HG03558 (cell line): ENCODE data around the gene RNF11.

ENCODE experiments used
- ATAC-seq: cut with Tn5 transposase; IDR thresholded peaks from one replicate; pipeline ENCODE4 v1.9.1; 2021; ENCODE audit warnings: moderate number of reproducible peaks; ENCODE audit not compliant: unreplicated experiment; ENCODE audit errors: extremely low read depth

Gene RNF11

DNA sequence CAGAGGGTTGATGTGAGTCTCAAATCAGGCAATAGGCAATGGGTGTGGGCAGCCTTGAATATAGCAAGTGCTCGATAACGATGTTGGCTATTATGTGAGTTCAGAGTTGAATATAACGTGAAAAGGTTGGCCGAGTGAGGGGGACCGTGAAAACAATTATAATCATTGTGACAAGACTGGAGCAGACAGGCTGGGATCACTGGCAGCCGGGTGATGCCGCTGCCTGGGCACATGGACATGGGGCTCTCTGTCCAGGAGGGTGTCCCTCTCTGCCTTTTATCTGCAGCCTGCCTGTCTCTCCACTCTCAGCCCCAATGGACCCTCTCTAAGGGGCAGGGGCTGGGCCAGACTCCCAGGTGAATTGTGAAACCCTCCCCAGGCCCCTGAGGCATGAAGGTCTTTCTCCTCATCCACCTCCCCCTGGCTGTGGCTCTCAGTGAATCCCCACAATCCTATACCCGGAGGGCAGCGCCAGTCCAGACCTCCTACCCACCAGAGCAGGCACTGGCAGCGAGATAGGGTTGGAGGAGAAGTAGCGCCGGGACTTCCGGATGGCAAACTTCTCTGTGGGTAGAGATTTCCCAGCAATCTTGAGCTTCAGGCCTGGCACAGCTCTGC, 57.9 kb downstream of the RNF11 start:
- no peak for ATAC-seq

DNA sequence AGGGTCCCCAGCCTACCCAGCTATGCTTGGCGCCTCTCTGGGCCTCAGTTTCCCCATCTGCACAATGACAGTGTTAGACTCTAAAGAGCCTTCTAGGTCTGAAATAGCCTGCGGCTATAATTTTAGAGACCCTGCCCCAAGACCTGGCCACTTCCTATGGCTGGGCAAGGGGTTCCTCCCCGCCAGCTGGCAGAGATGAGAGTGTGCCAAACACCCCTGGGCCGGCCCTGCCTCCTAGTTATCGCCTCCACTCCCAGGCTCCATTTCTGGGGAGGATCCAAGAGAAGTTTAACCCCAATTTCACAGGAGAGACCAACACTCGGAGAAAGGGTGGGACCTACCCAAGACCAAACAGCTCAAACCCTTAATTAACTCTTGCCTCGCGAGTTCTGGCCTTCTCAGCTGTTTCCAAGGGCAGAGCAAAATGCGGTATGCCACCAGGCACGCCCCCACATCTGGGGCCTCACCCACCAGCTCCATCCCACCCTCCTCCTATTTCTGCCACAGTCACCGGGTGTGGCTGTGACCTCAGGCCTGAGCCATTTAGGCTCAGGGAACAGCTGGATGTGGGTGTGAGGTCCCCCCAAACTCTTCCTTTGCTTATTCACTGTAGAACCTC, 58.6 kb downstream of the RNF11 start:
- ATAC-seq: no peak

GRCh38 chr1:51295926-51296325, 59.9 kb downstream of the RNF11 start:
- no peak for ATAC-seq

- no peak for ATAC-seq
Measured at GRCh38 chr1:51296383-51297357, 60.6 kb downstream of the RNF11 start.

DNA sequence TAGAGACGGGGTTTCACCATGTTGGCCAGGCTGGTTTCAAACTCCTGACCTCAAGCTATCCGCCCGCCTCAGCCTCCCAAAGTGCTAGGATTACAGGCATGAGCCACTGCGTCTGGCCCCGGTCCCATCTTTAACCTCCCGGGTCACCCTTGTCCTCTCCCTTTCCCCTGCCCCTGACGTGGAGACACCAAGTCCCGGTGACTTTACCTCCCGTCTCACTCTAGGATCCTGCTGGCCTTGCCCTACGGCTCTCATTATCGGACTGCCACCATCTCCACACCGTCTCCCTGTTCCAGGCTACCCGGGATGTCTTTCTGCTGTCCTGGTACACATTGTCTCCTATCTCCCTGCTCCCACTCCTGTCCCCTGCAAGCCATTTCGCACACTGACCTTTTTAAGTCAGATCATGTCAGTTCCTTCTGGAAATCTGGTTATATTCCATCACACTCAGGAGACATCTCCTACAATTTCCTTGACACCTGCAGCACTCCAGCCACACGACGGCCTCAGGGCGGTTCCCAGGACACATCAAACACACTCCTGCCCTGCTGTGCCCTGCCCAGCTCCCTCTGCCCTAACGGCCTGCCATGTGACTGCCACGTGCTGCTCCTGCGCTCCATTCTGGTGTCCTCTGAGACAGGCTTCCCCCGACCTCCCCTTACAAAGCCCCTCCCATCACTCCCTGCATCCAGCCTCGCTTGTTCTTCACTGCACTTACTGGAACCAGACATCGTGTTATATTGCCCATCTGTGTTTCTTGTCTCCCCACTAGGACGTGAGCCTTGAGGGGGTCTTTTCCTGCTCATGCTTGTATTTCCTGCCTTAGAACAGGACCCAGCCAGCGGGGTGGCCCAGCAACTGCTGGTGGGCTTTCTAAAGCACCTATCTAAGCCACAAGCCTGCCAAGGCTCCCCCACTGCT, 61.6 kb downstream of the RNF11 start:
- ATAC-seq: no peak

GRCh38 chr1:51298322-51298705, 62.2 kb downstream of the RNF11 start:
- no peak for ATAC-seq

GRCh38 chr1:51299185-51299885, 63.3 kb downstream of the RNF11 start:
- no peak for ATAC-seq

DNA sequence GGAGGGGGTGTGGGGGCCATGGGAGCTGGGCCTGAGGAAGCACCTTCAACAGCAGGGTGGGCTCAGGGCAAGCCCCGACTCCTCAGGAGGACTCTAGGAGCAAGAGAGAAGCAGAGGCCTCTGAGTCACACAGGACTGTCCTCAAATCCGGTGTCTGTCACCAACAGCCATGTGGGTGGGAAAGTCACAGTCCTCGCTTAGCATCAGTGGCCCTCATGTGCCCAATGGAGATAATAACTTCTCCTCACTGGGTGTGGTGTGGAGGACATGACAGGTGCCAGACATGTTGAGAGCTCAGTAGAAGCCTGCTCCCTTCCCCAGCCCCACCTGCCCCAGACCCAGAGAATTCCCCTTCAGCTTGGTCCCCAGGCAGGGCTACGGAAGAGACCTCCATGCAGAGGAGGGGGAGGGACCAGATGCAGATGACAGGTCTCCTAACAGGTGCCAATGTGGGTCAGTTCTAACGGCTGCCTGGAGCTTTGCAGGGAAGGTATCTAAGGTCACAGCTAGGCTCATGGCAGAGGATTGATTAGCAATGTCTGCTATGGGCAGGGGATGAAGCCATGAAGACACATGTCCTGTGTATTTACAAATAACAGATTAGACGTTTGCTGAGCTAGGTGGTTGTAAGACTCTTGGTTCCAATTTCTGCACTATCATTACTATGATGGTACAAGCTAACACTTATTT, 64.1 kb downstream of the RNF11 start:
- ATAC-seq: no peak

GRCh38 chr1:51301152-51301843, 65.2 kb downstream of the RNF11 start:
- no peak for ATAC-seq

DNA sequence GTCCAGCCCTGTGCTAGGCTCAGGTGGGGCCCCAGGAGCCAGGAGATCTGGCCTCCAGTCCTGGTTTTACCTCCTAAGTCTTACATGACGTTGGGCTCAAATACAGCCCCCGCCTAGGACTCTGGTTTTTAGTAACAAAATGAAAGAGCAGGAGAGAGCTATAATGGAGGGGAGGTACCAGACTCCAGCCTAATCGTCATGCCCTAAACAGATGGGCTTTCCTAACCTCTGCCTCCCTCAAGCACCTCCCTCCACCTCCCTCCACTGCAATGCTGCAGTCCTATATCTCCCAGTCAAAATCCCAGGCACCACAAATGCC, 65.7 kb downstream of the RNF11 start:
- ATAC-seq: no peak

- no peak for ATAC-seq
Measured at GRCh38 chr1:51302270-51302669, 66.2 kb downstream of the RNF11 start.

DNA sequence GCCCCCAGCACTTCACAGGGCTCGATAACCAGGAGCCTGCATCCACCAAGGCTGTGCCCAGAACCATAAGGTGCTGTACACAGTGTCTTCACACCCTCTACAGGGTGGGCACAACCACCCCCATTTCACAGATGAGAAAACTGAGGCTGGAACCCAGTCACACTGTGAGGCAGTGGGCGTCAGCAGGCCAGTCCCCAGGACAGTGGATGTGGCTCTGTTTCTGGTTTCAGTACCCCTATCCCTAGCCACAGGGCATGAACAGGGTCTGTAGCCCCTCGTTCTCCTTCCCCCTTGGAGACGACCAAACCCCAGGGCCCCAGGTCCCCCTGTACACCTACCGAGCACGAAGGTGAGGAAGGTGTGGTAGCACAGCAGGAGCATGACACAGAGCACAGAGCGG, 66.7 kb downstream of the RNF11 start:
- no peak for ATAC-seq

DNA sequence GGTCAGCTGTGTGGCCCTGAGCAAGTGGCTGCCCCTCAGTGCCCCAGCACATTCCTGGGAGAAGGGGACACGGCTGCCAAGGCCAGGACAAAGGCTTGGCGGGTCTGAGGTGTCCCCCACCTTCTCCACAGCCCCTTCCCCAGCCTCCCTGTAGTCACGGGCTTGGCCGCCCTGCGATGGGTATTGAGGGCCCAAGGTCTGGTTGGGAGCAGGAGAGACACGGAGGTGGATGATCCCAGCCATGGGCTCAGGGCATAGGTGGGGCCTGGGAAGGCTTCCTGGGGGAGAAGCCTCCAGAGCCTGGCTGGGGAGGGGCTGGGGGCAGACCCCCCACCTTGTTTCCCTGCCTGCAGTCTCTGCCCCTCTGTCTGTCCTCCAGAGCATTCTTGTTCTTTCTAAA, 67.2 kb downstream of the RNF11 start:
- no peak for ATAC-seq

GRCh38 chr1:51303751-51304251, 67.7 kb downstream of the RNF11 start:
- ATAC-seq: no peak

- ATAC-seq: no peak
Measured at GRCh38 chr1:51304360-51304759, 68.3 kb downstream of the RNF11 start.

- no peak for ATAC-seq
Measured at GRCh38 chr1:51305371-51305823, 69.3 kb downstream of the RNF11 start.

GRCh38 chr1:51306950-51307349, 70.9 kb downstream of the RNF11 start:
- ATAC-seq: no peak

- no peak for ATAC-seq
Measured at GRCh38 chr1:51308636-51309035, 72.6 kb downstream of the RNF11 start.
